BLaER1 treated with 17β-estradiol and CSF1 and Interleukin-3, amounts not matched to agents 10 nM and 100 nM (cell line): ENCODE results near the gene BABAM2.
"Not testable (repeated sequence)": the region's sequence is repeated elsewhere in the genome, so short reads cannot be mapped to it uniquely, and the experiment has no call there.

Source experiments
- H3K27ac ChIP-seq, 11 experiments: shearing (Covaris generic); formaldehyde crosslinking; 2 replicates each; pipeline ENCODE4 v1.8.1; 2022
- H3K27me3 ChIP-seq, 11 experiments: shearing (Covaris generic); formaldehyde crosslinking; 2 replicates each; pipeline ENCODE4 v1.8.1; 2022
- H3K36me3 ChIP-seq, 11 experiments: shearing (Covaris generic); formaldehyde crosslinking; 2 replicates each; pipeline ENCODE4 v1.8.1; 2022
- H3K4me1 ChIP-seq, 10 experiments: shearing (Covaris generic); formaldehyde crosslinking; 2 replicates each; pipeline ENCODE4 v1.8.1; 2022
- H3K4me2 ChIP-seq, 11 experiments: shearing (Covaris generic); formaldehyde crosslinking; 2 replicates each; pipeline ENCODE4 v1.8.1; 2022
- H3K4me3 ChIP-seq, 10 experiments: shearing (Covaris generic); formaldehyde crosslinking; 2 replicates each; pipeline ENCODE4 v1.8.1; 2022
- H3K9ac ChIP-seq, 11 experiments: shearing (Covaris generic); formaldehyde crosslinking; 2 replicates each; pipeline ENCODE4 v1.8.1; 2022
- H3K9me3 ChIP-seq, 11 experiments: shearing (Covaris generic); formaldehyde crosslinking; replicated peaks in 1 of 11; 2 replicates each; pipeline ENCODE4 v1.8.1; 2022
- H4K20me1 ChIP-seq, 11 experiments: shearing (Covaris generic); formaldehyde crosslinking; 2 replicates each; pipeline ENCODE4 v1.8.1; 2022
- Cebpa-rat ChIP-seq, 11 experiments: shearing (Covaris generic); IDR thresholded peaks; 2 replicates each; pipeline ENCODE4 v1.8.1; 2022

BABAM2 gene

DNA sequence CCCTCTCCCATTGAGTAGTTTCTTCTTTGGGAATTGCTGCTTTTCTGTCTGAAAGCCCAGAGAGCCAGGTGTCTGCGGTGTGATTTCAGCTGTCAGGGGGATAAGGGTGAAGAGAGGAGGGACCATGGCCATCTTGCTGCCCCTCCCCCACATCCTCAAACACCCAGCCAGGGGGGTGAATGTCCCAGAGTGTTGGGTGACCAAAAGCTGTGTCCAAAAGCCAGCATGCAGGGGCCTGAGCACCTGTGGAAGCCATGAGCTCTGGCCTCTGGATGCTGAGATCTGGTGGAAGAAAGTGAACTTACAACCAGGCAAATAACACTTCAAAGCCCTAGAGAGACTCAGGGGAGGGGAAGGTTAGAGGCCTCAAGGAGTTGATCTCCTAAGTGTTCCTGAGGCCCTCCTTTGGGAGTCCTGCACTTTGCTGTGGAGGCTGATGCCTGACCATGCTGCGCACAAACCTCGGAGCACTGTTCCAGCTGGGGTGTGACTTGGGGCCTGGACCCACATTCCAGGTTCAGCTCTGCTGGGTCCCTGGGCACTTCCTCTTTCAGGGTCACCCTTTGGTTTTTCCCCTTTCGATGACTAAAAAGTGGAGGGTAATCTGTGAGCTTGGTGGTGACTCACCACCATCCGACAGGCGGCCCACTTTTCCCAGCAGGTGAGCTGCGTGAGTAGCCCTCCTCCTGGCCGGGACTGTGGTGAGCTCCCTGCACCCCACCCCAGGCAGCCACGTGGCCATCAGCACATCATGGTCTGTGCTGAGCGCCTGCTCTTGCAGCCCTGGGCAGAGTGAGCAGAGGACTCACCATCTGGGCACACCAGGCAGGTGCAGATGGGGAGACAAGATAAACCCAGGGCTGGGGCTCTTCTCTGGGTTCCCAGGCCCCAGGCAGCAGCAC, 435.3 kb downstream of the BABAM2 start:
- no peak for TF ChIP-seq Cebpa-rat (IDR thresholded peaks at IDR 0.05)
- H3K9ac ChIP-seq = no peak overlapping the region
- H4K20me1 ChIP-seq = no peaks in the 10 kb centered on the region
- 0 out of 22 replicates have a peak, but pooled peaks cover 0 to 1% (median 0%) of the 10 kb centered on the region in 11 experiments for H3K9me3 ChIP-seq
- H3K27ac ChIP-seq = no peak overlapping the region
- no peaks in the 10 kb centered on the region for H3K27me3 ChIP-seq
- H3K4me2 ChIP-seq = peak overlapping the region in 5 of 11 experiments; percentile 19 to 46 (median 42); a peak in 11 of 22 replicates
- H3K4me3 ChIP-seq = no peak overlapping the region
- peaks cover 0 to 19% (median 0%) of the 10 kb centered on the region in 11 experiments; a peak in 3 of 22 replicates for H3K36me3 ChIP-seq
- H3K4me1 ChIP-seq = peaks cover 16 to 41% (median 28%) of the 10 kb centered on the region in 10 experiments

DNA sequence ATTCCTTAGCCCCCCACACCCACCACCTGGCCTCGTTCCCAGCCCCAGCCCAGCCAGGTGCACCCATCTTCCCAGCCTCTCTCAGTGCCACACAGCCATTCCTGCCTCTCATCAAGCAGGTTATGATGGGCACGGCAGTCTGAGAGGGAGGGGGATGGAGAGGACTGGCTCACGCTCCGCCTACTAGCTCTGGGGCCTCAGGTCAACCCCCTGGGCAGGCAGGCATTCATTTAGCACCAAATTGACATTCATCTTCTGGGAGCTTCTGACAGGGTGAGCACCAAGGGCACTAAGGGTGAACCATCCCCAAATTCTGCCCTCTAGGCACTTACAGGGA, 435.9 kb downstream of the BABAM2 start:
- TF ChIP-seq Cebpa-rat (IDR thresholded peaks at IDR 0.05) = no peak
- no peak overlapping the region for H3K4me3 ChIP-seq
- H4K20me1 ChIP-seq = no peaks in the 10 kb centered on the region
- H3K36me3 ChIP-seq = peaks cover 0 to 15% (median 0%) of the 10 kb centered on the region in 11 experiments; a peak in 3 of 22 replicates
- H3K27ac ChIP-seq = no peak overlapping the region
- H3K27me3 ChIP-seq = no peaks in the 10 kb centered on the region
- H3K9me3 ChIP-seq = peaks cover 0 to 4% (median 0%) of the 10 kb centered on the region in 11 experiments; a peak in 1 of 22 replicates
- peaks cover 16 to 36% (median 24%) of the 10 kb centered on the region in 10 experiments for H3K4me1 ChIP-seq
- H3K9ac ChIP-seq = no peak overlapping the region
- H3K4me2 ChIP-seq = peak overlapping the region in 5 of 11 experiments; percentile 19 to 46 (median 42); a peak in 10 of 22 replicates

DNA sequence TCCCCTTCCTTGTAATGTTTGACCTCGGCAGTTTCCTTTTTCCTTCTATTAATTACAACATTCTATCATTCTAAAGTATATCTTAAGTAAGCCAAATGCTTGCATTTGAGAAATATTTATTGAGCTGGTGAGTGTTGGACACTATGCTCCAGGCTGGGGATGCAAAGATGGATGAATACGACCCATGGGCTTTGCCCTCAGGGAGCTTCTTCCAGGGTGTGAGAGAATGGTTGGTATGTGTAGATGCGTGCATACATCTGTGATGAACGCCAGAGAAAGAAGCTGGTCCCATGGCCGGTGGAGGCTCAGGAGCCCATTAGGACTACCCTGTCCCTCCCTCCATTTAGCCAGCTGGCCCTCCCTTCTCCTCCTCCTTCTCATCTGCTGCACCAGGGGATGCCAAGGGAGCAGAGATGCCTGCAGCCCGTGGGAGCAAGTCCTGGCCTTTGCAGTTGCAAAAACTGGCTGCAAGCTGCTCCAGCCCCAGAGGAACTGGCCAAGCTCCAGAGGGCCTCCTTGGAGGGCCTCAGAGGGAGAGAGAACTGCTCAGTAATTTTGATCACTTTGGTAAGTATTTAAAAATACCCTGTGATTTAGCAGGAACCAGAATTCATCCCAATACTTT, 436.5 kb downstream of the BABAM2 start:
- peak overlapping the region in 10 of 11 experiments; percentile 5 to 51 (median 33); a peak in 15 of 22 replicates for H3K4me2 ChIP-seq
- peaks cover 0 to 5% (median 0%) of the 10 kb centered on the region in 11 experiments; a peak in 2 of 22 replicates for H3K9me3 ChIP-seq
- no peak for TF ChIP-seq Cebpa-rat (IDR thresholded peaks at IDR 0.05)
- no peak overlapping the region for H3K4me3 ChIP-seq
- H3K9ac ChIP-seq = no peak overlapping the region
- no peaks in the 10 kb centered on the region for H3K27me3 ChIP-seq
- H3K4me1 ChIP-seq = peaks cover 15 to 32% (median 23%) of the 10 kb centered on the region in 10 experiments; a peak in 19 of 20 replicates
- peaks cover 0 to 15% (median 0%) of the 10 kb centered on the region in 11 experiments; a peak in 3 of 22 replicates for H3K36me3 ChIP-seq
- no peak overlapping the region for H3K27ac ChIP-seq
- H4K20me1 ChIP-seq = no peaks in the 10 kb centered on the region

DNA sequence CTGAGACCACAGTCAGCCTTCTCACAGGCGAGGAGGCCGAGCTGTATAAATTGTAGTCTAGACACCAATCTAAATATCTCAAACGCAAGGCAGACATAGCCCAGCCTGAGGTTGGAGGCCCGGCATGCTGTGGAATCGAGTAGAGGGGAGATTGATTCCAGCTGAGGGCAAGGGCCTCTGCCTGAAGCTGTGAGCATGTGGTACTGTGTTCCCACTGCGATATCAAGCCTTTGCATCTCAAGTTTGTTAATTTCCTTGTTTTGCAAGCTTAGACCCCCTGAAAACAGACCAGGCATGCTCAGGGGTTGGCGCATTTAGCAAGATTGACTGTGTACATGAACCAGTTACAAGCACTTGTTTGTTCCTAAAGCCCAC, 437.0 kb downstream of the BABAM2 start:
- no peak for TF ChIP-seq Cebpa-rat (IDR thresholded peaks at IDR 0.05)
- no peaks in the 10 kb centered on the region for H4K20me1 ChIP-seq
- no peak overlapping the region for H3K27ac ChIP-seq
- no peaks in the 10 kb centered on the region for H3K27me3 ChIP-seq
- no peak overlapping the region for H3K9ac ChIP-seq
- peaks cover 15 to 32% (median 23%) of the 10 kb centered on the region in 10 experiments; a peak in 19 of 20 replicates for H3K4me1 ChIP-seq
- H3K4me3 ChIP-seq = no peak overlapping the region
- H3K36me3 ChIP-seq = peaks cover 0 to 15% (median 0%) of the 10 kb centered on the region in 11 experiments; a peak in 3 of 22 replicates
- H3K9me3 ChIP-seq = peaks cover 0 to 5% (median 0%) of the 10 kb centered on the region in 11 experiments; a peak in 2 of 22 replicates
- H3K4me2 ChIP-seq = peak overlapping the region in 9 of 11 experiments; percentile 5 to 51 (median 22); a peak in 15 of 22 replicates

DNA sequence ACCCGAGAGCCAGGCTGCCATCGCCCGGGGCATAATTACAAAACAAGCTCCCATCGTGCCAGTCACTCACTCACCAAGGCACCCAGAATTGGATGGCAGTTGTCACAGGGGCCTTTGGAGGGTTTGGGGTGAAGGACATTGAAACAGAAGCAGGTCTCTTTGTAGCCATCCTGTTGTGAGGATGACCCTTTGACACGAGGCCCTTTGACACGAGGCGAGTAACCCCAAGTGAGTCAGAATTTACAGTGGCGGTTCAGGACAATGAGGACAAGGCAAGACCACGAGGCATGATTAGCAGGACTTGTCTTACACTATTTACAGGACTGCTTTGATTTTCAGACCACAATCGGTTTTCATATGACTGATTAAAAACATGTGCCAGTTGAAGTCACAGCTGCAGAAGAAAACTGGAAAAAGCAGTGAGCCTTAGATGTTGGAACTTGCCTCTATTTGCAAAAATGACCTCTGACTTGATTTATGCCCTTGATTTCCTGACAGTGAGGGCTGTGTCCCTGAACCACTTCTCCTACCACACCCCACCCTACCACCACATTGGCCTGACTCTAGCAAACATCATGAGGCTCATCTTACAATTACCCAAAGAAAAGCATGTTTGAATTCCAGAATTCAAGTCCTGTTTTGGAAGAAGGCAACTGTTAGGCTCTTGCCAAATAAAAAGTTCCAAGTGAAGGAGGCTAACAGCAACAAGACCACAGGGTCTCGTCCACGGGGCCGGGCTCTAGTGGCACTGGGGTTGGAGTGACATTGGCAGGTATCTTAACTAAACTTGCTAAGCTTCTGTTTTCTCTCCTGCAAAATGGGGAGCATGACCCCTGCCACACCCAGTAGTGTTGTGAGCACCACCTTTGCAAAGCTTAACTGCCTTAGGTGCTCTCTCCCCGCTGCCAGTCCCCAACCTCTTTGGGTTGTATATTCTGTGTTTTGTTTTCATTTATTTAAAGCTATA, 437.7 kb downstream of the BABAM2 start:
- Histone ChIP-seq H3K4me1 (peaks cover 18 to 34% (median 26%) of the 10 kb centered on the region in 10 experiments; a peak in 19 of 20 replicates), H3K4me3 (no peak overlapping the region), H3K4me2 (peak overlapping the region in 8 of 11 experiments; percentile 5 to 51 (median 20); a peak in 14 of 22 replicates), H3K9me3 (peaks cover 0 to 5% (median 0%) of the 10 kb centered on the region in 11 experiments; a peak in 2 of 22 replicates), H3K27ac (no peak overlapping the region), H4K20me1 (no peaks in the 10 kb centered on the region), H3K36me3 (peaks cover 0 to 15% (median under 1%) of the 10 kb centered on the region in 11 experiments; a peak in 3 of 22 replicates), H3K27me3 (no peaks in the 10 kb centered on the region), H3K9ac (no peak overlapping the region)
- TF ChIP-seq Cebpa-rat (IDR thresholded peaks at IDR 0.05) = no peak

DNA sequence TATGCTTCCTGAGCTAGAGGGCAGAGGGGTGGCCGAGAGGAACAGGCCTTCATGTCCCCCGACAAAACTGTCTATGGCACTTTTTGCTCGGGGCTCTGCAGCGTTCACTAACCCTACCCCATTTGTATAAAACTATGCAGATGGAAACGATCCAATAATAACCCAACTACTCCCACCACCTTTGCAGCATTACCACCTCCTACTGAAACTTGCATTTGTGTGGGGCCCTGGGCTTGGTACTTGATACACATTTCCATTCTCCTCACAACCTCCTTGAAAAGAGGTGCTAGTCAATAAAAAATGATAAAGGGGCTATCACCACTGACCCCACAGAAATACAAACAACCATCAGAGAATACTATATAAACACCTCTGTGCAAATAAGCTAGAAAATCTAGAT, 438.7 kb downstream of the BABAM2 start:
- no peak for TF ChIP-seq Cebpa-rat (IDR thresholded peaks at IDR 0.05)
- H3K36me3 ChIP-seq = peaks cover 0 to 15% (median 3%) of the 10 kb centered on the region in 11 experiments; a peak in 3 of 22 replicates
- 0 out of 22 replicates have a peak, but pooled peaks cover 0 to under 1% (median 0%) of the 10 kb centered on the region in 11 experiments for H4K20me1 ChIP-seq
- peaks cover 0 to 5% (median 0%) of the 10 kb centered on the region in 11 experiments; a peak in 2 of 22 replicates for H3K9me3 ChIP-seq
- H3K9ac ChIP-seq = no peak overlapping the region
- no peaks in the 10 kb centered on the region for H3K27me3 ChIP-seq
- H3K27ac ChIP-seq = no peak overlapping the region
- peaks cover 28 to 43% (median 35%) of the 10 kb centered on the region in 10 experiments for H3K4me1 ChIP-seq
- no peak overlapping the region for H3K4me2 ChIP-seq
- no peak overlapping the region for H3K4me3 ChIP-seq

DNA sequence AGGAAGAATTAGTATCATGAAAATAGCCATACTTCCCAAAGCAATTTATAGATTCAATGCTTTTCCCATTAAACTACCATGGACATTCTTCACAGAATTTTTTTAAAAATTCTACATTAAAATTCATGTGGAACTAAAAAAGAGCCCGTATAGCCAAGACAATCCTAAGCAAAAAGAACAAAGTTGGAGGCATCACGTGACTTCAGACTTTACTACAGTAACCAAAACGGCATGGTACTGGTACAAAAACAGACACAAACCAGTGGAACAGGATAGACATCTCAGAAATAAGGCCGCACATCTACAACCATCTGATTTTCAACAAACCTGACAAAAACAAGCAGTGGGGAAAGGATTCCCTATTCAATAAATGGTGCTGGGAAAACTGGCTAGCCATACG, 440.2 kb downstream of the BABAM2 start:
- H3K9ac ChIP-seq, H3K4me3 ChIP-seq, H4K20me1 ChIP-seq, H3K27ac ChIP-seq, H3K4me2 ChIP-seq, H3K9me3 ChIP-seq, H3K27me3 ChIP-seq: not testable (repeated sequence)
- Histone ChIP-seq H3K36me3 (peaks cover 0 to 15% (median 3%) of the 10 kb centered on the region in 11 experiments; a peak in 3 of 22 replicates), H3K4me1 (peaks cover 28 to 44% (median 38%) of the 10 kb centered on the region in 10 experiments)

DNA sequence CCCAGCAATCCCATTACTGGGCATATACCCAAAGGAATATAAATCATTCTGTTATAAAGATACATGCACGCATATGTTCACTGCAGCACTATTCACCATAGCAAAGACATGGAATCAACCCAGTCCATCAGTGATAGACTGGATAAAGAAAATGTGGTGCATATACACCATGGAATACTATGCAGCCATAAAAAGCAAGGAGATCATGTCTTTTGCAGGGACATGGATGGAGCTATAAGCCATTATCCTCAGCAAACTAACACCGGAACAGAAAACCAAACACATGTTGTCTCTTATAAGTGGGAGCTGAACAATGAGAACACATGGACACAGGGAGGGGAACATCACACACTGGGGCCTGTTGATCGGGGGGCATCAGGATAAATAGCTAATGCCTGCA, 441.3 kb downstream of the BABAM2 start:
- H3K27me3 ChIP-seq, H3K9ac ChIP-seq, H3K9me3 ChIP-seq, H3K27ac ChIP-seq, H3K4me2 ChIP-seq, H4K20me1 ChIP-seq, H3K4me3 ChIP-seq: not testable (repeated sequence)
- H3K4me1 ChIP-seq = peaks cover 18 to 37% (median 31%) of the 10 kb centered on the region in 10 experiments
- H3K36me3 ChIP-seq = peaks cover 0 to 15% (median 3%) of the 10 kb centered on the region in 11 experiments; a peak in 3 of 22 replicates
